C4-2B (cell line): Measurements from ENCODE around the gene FOXO6.

Experiments
- CTCF ChIP-seq: fragments of 450-650 bp; conservative IDR thresholded peaks from 2 replicates; pipeline ENCODE4 v1.5.1; 2017; ENCODE audit warnings: mild to moderate bottlenecking
- ZFX ChIP-seq: fragments of 450-650 bp; IDR thresholded peaks from 2 replicates; pipeline ENCODE4 v1.6.1; 2017

GRCh38 chr1:41353744-41354143 lies 7.5 kb upstream of the FOXO6 start:
- TF ChIP-seq CTCF (no peak), ZFX (peak; percentile 83)
